HCEC 1CT (cell line): ENCODE data around the gene GPR158.
"Not testable (repeated sequence)": the region's sequence is repeated elsewhere in the genome, so short reads cannot be mapped to it uniquely, and the experiment has no call there.

Experiments
- DNase-seq: peaks from one replicate; pipeline ENCODE4 v3.0.0-alpha.2; 2017

Gene GPR158

DNA sequence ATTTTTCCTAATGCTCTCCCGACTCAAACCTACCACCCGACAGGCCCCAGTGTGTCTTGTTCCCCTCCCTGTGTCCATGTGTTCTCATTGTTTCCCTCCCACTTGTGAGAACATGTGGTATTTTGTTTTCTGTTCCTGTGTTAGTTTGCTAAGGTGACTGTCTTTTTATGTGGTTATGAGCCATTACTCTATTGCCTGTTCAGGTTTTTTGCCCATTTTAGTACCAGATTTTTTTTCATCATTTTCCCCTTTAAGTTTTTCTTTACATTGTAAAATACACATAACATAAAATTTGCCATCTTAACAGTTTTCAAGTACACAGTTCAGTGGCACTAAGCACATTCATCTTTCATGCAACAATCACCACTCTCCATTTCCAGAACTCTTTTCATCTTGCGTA is 133.5 kb downstream of the GPR158 start:
- no peak for DNase-seq

DNA sequence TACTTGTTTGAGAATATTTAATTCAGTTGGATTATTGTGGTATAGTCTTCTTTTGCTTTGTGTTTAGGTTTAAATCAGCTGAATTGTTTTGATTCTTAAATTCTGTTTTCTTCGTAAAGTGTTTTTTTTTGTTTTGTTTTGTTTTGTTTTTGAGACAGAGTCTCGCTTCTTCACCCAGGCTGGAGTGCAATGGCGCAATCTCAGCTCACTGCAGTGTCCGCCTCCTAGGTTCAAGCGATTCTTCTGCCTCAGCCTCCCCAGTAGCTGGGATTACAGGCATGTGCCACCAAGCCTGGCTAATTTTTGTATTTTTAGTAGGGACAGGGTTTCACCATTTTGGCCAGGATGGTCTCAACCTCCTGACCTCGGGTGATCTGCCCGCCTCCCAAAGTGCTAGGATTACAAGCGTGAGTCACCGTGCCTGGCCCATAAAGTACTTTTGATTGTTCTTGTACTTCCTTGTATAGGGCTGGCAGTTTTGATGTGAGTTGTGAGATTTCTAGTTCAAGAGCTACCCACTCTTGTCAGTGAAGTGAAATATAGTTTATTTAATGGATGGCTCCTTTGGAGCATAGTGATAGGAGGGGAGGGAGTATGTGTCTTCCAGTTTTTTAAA is 142.9 kb downstream of the GPR158 start:
- DNase-seq = not testable (repeated sequence)

DNA sequence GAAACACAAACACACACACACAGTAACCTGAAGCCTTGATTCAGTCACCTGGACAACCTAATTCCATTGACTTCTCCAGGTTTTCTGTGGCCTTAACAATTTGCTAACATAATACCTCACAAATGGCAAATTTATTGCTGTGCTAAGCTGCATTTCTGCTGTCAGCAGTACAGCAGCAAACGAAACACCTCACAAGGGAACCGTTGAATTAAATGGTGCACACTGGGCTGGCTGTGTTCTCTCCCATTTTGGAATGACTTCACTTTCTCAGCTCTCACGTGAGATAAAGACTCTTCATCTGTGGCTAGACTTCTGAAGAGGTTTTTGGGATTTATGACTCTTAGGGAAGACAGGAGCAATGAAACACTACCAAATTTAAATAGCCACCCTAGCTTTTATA is 152.5 kb downstream of the GPR158 start:
- no peak for DNase-seq

DNA sequence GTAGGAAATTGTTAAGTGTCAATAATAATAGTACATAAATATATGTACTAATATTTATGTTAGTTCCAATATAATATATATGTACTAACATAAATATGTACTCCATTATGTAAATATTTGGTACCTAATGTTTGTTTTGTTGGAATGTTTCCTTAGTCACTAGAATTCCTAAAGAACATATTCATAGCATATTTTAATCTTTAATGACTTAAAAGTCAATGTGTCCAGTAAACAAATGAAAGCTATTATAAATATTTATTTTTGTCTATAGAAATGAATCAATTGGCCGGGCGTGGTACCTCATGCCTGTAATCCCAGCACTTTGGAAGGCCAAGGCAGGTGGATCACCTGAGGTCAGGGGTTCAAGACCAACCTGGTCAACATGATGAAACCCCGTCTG is 153.6 kb downstream of the GPR158 start:
- DNase-seq = no peak

DNA sequence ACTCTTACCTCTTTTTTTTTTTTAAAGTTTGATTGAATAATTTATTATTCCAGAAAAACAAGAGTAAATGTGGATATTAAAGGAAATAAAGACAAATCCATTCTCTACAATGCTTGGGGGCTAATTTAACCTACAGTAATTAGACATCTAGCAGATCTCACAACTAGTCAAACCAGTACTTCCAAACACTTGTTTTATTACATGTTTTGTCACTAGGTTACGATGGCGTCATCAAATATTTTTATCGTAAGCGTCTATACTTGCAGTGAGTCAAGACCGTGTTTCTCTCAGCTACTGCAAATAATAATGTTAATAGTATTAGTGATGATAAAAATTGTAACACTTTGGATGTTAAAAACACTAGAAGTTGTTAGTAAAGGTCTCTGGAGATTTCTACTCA is 154.8 kb downstream of the GPR158 start:
- not testable (repeated sequence) for DNase-seq

DNA sequence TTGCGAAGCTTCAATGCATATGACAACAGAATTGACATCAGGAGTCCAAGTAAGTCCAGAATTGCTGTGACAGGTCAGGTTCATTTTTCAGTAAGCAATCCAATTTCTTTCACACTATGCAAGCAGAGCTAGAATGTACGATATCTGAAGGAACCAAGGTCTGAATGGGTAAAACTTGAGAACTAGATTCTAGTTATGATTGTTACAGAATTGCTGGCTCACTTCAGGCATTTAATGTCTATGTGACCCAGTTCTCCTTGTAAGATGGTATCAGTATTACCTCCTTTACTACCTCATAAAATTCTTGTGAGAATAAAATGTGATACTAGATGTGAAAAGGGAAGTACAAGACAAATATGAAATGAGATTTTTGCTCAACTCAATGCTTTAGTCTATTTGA is 159.6 kb downstream of the GPR158 start:
- no peak for DNase-seq

DNA sequence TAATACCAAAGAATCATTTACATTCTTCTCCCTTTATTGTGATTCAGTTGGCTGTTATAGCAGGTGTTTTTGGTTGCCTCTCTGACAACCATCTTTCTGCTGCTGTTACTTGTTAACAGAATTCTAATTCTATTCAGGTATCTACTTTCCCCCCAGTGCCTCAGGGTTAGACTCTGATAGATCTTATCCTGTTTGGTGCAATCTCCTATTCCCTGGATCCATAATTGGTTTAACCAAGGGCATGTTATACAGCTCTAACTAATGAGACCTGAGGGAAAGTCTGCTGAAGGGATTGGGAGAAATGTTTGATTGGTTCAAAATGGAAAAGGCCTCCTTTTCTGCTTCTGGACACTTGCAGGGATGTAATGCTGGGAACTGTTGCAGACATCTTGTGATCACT is 161.5 kb downstream of the GPR158 start:
- no peak for DNase-seq

DNA sequence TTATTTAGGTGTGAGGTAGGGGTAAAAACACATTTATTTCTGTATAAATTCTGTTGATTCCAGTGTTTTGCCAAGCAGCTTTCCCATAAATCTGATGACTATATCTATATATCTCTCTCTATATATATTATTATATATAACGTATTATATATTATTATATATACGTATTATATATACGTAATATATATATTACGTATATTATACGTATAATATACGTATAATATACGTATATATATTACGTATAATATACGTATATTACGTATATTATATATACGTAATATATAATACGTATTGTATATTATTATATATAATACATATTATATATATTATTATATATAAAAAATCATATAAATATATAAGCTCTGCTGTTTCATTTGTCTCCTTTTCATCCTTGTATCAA is 163.5 kb downstream of the GPR158 start:
- no peak for DNase-seq

DNA sequence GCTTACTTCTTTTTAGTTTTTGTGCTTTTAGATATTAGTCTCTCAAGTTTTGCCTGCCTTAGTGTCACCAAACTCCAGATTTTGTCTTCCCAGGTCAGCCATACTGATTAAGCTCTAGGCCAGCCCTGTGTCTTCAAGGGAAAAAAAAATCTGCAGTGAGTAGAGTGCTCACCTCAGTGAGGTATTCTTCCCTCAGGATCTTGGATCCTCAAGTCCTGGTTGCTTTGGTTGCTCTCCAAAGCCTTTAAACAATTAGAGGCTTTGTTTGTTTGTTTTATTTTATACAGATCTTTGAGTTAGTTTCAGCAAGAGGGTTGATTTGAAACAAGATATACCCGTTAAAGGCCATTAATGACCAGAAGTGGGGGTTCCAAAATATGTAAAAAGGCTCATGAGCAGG is 165.2 kb downstream of the GPR158 start:
- no peak for DNase-seq

DNA sequence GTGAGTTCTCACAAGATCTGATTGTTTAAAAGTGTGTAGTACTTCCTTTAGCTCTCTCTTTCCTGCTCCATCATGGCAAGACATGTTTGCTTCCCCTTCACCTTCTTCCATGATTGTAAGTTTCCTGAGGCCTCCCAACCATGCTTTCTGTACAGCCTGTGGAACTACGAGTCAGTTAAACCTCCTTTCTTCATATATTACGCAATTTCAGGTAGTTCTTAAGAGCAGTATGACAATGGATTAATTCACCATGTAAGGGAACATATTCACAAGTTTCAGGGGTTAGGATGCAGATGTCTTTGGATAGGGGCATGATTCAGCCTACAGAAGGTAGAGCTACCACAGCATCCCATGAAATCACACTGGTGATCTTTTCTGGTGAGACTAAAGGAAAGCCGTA is 174.7 kb downstream of the GPR158 start:
- no peak for DNase-seq

DNA sequence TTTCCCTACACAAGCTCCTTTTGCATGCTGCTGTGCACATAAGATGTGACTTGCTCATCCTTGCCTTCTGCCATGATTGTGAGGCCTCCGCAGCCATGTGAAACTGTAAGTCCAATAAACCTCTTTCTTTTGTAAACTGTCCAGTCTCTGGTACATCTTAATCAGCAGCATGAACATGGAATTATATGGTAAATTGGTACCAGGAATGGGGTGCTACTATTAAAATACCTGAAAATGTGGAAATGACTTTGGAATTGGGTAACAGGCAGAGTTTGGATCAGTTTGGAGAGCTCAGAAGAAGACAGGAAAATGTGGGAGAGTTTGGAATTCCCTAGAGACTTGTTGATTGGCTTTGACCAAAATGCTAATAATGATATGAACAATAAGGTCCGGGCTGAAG is 181.8 kb downstream of the GPR158 start:
- no peak for DNase-seq

DNA sequence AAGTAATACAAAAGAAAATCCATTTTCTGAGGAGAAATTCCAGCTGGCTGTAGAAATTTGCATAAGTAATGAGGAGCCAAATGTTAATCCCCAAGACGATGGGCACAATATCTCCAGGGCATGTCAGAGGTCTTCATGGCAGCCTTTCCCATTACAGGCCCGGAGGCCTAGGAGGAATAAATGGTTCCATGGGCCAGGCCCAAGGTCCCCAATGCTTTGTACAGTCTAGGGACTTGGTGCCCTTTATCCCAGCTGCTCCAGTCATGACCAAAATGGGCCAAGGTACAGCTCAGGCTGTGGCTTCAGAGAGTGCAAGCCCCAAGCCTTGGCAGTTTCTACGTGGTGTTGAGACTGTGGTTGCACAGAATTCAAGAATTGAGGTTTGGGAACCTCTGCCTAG is 182.5 kb downstream of the GPR158 start:
- no peak for DNase-seq

DNA sequence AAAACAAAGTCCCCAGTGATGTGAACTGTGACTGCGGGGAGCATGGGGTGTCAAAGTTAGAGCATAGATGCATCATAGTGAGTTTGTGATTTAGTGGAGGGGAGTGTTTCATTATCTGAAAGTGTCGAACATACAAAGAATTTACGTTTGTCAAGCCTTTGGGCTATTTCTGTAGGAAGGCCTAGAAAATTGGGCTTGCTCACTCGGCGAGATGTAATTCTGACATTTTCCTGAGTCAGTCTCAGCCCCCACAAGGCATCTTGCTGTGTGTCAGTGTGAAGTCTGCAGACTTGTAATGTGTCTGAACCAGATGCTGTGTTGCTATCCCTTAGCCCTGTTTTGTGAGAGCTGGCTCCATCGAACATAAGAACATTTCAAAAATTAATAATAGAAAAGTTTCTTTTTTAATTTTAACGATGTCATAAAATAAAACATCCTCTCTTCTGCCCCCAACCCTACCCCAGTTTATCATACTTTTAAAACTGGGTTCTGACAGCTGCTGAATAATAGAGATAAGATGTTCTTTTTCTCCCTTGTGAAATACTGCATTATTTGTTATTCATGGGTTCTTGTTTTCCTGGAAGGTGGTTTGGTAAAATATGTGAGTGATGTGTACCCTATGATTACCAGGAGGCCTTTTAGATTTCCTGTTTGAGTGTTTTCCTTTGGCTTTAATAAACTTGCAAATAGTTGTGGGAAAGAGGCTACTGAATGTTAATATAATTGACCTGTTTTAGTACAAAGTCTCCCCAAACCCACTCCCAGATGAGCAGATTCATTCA is 207.4 kb downstream of the GPR158 start:
- no peak for DNase-seq

DNA sequence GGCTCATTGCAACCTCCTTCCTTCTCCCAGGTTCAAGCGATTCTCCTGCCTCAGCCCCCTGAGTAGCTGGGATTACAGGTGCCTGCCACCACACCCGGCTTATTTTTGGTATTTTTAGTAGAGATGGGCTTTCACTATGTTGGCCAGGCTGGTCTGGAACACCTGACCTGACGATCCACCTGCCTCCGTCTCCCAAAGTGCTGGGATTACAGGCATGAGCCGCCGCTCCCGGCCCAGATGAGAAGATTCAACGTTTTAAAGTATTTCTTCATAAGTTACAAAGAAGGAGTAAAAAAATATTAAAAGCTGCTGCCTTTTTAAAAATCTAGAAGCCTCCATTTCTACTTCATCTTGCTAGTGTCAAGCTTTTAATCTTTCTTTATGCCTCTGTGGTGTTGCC is 208.1 kb downstream of the GPR158 start:
- not testable (repeated sequence) for DNase-seq

DNA sequence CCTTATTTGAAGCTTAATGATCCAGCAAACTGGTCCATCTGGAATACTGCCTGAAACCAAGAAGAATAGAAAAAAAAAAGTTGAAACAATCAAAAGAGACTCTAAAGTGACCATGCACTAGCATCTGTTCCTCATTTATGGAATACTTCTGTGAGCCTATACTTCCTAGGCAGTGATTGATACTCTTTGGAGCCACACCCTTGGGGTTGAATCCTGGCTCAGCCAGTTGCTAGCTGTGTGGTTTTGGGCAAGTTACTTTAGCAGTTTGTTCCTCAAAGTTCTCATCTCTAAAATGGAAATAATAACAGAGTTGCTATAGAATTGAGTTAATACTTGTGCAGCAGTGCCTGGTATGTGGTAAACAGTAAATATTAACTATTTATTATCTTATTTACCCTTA is 208.9 kb downstream of the GPR158 start:
- DNase-seq = no peak

DNA sequence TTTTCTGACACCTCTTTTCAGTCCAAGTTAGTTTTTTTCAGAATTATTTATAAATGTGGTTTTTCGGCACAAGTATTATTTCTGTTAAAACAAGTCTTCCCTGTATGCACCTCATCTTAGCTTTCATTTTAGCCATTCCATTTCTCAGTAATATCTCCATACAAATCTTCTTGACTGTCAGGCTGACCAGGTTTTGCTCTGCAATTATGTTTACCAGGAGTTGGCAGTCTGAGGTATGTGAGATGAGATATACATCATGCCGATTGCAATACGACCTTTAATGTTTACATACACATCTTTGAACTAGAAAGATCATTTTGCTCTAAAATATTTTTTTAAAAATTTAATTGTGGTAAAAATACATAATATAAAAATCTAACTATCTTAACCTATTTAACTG is 209.8 kb downstream of the GPR158 start:
- no peak for DNase-seq

DNA sequence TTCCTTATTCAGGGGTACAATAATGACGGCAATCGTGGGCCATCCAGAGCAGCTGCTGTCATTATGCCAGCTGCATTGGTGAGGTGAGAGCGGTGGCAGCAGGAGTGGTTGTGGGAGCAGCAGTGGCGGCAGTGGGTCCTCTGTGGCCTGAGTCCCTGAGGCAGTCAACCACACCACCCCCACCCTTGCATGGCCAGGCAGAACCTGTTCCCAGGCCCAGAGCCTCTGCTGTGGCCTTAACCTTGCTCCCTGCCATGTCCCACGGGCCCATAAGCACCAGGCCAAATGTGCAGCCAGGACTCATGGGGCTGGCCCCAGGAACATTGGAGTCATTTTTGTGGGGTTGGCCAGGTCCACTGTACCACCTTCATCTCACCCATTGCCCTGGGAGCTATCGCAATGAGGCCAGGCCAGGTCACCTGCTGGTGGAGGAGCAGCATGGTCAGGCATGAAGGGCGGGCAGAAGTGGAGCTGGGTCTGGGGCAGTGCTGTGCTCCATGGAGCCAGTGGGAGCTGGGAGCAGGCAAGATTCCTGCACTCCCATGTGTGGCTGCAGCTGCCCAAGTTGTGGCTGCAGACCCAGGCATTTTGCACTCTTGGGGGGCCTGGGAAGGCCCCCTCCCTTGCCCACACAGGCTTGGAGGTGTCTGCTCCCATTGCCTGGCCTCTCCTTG is 213.5 kb downstream of the GPR158 start:
- no peak for DNase-seq

DNA sequence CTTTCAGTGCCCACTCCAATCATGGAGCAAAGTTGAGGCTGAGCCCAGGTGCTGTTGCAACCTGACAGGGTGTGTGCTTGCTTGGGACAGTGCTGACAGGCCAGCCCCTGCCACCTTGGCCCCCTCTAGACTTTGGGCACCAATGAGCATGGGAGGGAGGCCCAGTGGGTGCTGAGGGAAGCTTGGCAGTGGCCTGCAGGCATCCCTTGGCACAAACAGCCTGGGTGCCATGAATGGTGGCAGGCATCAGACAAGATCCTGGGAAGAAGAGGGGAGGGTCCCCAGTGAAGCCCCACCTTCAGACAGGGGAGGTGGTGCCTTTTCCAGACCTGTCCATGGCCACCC is 214.0 kb downstream of the GPR158 start:
- DNase-seq = no peak

DNA sequence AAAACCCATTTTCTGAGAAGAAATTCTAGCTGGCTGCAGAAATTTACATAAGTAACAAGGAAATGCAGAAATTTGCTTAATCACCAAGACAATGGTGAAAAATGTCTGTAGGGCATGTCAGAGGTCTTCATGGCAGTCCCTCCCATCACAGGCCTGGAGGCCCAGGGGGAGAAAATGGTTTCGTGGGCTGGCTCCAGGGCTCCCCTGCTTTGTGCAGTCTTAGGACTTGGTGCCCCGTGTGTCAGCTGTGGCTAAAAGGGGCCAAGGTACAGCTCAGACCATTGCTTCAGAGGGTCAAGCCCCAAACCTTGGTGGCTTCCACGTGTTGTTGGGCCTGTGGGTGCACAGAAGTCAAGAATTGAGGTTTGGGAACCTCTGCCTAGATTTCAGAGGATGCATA is 215.9 kb downstream of the GPR158 start:
- no peak for DNase-seq

DNA sequence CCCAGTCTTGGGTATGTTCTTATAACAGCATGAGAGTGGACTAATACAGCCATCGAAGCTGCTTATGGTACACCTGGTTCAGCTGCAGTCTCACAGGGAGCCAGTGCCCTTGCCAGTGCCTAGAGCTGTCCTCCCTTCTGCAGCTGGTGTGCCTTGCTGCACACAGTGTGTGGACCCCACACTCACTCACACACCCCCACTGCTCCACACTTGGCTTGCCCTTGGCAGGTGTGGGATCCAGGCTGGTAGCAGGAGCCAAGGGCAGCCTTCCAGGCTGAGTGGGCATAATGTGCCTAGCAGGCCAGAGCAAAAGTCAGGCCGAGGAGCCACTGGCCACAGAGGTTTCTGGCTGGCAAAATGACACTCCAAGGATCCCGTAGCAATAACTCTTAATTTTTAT is 217.3 kb downstream of the GPR158 start:
- DNase-seq = no peak

DNA sequence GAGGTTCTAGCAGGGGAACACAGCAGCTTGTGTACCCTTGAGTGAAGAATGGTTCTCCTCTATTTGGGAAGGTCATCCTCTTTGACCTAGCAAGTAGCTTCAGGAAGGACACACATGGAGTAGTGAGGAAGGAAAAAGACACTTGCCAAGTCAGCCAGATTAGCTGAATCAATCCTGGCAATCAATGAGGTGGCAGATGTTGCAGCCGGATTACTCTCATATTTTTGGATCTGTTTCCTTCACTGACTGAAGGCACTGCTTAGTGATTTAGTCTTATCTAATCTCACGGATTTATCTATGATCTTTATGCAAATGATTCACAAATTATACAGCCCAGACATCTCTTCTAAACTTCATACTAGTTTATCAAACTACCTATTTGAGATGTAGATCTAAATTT is 218.8 kb downstream of the GPR158 start:
- DNase-seq = no peak

DNA sequence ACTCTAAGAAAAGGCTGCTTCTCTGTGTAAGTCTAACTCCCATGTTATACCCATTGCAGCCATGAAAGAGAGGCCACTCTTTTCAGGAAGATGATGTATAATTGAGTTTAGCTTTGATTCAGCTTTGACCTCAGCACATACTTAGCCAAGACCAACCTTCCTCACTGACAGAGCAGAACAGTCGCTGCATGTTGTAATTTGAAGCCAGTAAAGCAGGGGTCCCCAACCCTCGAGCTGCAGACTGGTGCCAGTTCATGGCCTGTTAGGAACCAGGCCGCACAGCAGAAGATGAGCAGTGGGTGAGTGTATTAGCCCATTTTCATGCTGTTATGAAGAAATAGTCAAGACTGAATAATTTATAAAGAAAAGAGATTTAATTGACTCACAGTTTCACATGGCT is 223.9 kb downstream of the GPR158 start:
- DNase-seq = no peak

DNA sequence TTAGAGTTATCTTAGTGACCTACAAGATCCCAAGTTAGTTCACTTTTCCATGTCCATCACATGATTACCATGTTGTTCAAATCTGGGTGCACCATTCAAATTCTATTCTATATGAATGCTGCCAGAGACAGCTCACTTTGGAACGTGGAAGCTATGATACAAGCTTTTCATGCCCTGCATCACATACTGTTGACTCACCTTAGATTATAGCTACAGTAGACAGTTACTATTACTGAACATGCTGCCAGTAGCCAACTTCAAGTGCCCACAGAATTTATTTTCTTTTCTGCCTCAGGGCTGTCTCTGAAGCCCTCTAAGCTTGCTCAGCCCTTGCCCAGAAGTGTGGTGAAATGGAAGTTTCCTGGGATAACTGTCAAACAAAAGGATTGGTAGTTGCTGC is 231.1 kb downstream of the GPR158 start:
- no peak for DNase-seq

DNA sequence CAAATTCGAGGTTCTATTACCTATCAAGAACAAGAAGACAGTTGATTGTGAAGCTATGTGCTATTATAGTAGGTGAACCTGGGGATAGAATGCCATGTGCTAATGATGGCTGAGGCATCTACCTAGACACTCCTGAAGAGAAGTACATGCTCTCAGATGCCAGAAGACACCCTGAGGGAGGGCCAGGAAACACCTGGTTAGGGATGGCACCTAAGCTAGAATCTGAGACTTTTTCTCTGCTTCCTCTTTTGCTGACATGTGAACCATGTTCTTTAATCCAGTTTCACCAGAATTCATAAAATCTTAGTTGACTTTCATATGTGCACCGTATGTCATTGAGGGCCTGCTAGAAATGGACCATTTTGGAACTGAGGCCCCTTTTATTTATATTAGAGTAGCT is 242.8 kb downstream of the GPR158 start:
- no peak for DNase-seq

DNA sequence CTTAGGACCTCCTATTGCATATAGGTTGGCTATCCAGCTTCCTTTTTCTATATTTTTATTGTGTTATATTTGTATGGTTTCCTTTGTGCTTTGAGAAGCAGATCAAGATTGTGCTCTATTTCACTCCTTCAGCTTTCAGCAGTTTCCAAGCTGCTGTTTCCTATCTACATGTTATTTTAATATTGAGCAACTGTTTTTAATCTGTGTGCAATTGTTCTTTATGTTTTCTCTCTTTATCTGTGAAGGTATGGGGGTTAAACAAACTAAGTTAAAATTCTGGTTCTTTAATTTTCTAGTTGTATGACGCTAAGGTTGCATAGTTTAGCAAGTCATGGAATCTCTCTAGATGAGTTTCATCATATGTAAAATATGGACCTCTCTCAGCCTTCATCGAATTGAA is 251.0 kb downstream of the GPR158 start:
- no peak for DNase-seq
